Measurements from ENCODE around the gene EPS8L2. TPM values are rescaled to one million over a fixed set of nuclear protein-coding genes. Genes with fewer than 3 reads are reported as not detected.
"Not testable (repeated sequence)": the region's sequence is repeated elsewhere in the genome, so short reads cannot be mapped to it uniquely, and the experiment has no call there.

The EPS8L2 gene
- total RNA-seq, 1 donor from 2014 or later = 0.99 TPM

- no peak for DNase-seq (ENCODE audit: low read depth in 2 of 2)
Observed at GRCh38 chr11:724778-725386, 18.9 kb downstream of the EPS8L2 start.

GRCh38 chr11:725624-726202 lies 19.7 kb downstream of the EPS8L2 start:
- DNase-seq (ENCODE audit: low read depth in 2 of 2) = no peak

- DNase-seq (ENCODE audit: low read depth in 2 of 2) = peak in 1 of 2 donors; percentile 79
Observed at GRCh38 chr11:726278-727220, 20.5 kb downstream of the EPS8L2 start.

GRCh38 chr11:727281-727701 lies 21.3 kb downstream of the EPS8L2 start:
- no peak for DNase-seq (ENCODE audit: low read depth in 2 of 2)

GRCh38 chr11:727859-728748 lies 22.1 kb downstream of the EPS8L2 start:
- DNase-seq (ENCODE audit: low read depth in 2 of 2) = peak; percentile 50 to 72

GRCh38 chr11:728901-729491 lies 23.0 kb downstream of the EPS8L2 start:
- DNase-seq (ENCODE audit: low read depth in 2 of 2) = no peak

- DNase-seq (ENCODE audit: low read depth in 2 of 2) = no peak
Observed at GRCh38 chr11:729492-730074, 23.6 kb downstream of the EPS8L2 start.

- no peak for DNase-seq (ENCODE audit: low read depth in 2 of 2)
Observed at GRCh38 chr11:733072-733471, 27.0 kb downstream of the EPS8L2 start.

- not testable (repeated sequence) for DNase-seq (ENCODE audit: low read depth in 2 of 2)
Observed at GRCh38 chr11:734541-734940, 28.5 kb downstream of the EPS8L2 start.

- no peak for DNase-seq (ENCODE audit: low read depth in 2 of 2)
Observed at GRCh38 chr11:737366-737765, 31.3 kb downstream of the EPS8L2 start.

GRCh38 chr11:737899-738298 lies 31.9 kb downstream of the EPS8L2 start:
- not testable (repeated sequence) for DNase-seq (ENCODE audit: low read depth in 2 of 2)

- no peak for DNase-seq (ENCODE audit: low read depth in 2 of 2)
Observed at GRCh38 chr11:742156-742546, 36.1 kb downstream of the EPS8L2 start.

GRCh38 chr11:742571-743201 lies 36.7 kb downstream of the EPS8L2 start:
- no peak for DNase-seq (ENCODE audit: low read depth in 2 of 2)

- DNase-seq (ENCODE audit: low read depth in 2 of 2) = no peak
Observed at GRCh38 chr11:745428-745827, 39.4 kb downstream of the EPS8L2 start.

- DNase-seq (ENCODE audit: low read depth in 2 of 2) = no peak
Observed at GRCh38 chr11:746289-747157, 40.5 kb downstream of the EPS8L2 start.

GRCh38 chr11:747158-748006 lies 41.4 kb downstream of the EPS8L2 start, which contains the start of gene TALDO1:
Gene TALDO1 (plus strand): TSS chr11:747464. CDS start chr11:747482, 18 bp downstream.
- peak; percentile 88 to 91 for DNase-seq (ENCODE audit: low read depth in 2 of 2)

- peak; percentile 38 to 41 for DNase-seq (ENCODE audit: low read depth in 2 of 2)
Observed at GRCh38 chr11:748007-748359, 42.0 kb downstream of the EPS8L2 start.

- no peak for DNase-seq (ENCODE audit: low read depth in 2 of 2)
Observed at GRCh38 chr11:749731-750130, 43.7 kb downstream of the EPS8L2 start.
